Lung (tissue), 12 donors: ENCODE results near the gene ZCCHC17. TPM values are rescaled to one million over a fixed set of nuclear protein-coding genes. Genes with fewer than 3 reads are reported as not detected.

Experiments
- ATAC-seq: fragments of 200-7000 bp; cut with Tn5 transposase; one replicate; pipeline ENCODE4 v1.9.1; 2020; ENCODE audit warnings: moderate number of reproducible peaks; ENCODE audit not compliant: insufficient read depth, low FRiP score
- DNase-seq, 3 donors: peaks; one replicate each; pipeline ENCODE4 v3.0.0-alpha.2; 2013 to 2017
- H3K27ac ChIP-seq, 2 donors: one replicate each; pipeline ENCODE4 v1.5.1; 2013; ENCODE audit warnings: mild to moderate bottlenecking in 2 of 2, moderate library complexity in 2 of 2, control low read depth in 1 of 2, inconsistent platforms in 1 of 2, low read depth in 1 of 2, low read length in 1 of 2
- H3K27me3 ChIP-seq, 3 donors: one replicate each; pipeline ENCODE4 v1.5.1; 2013; ENCODE audit warnings: low read length in 2 of 3; ENCODE audit not compliant: control insufficient read depth in 3 of 3, insufficient read depth in 3 of 3
- H3K36me3 ChIP-seq, 4 donors: one replicate each; pipeline ENCODE4 v1.5.1; 2013; ENCODE audit warnings: low read length in 4 of 4, mild to moderate bottlenecking in 1 of 4, moderate library complexity in 1 of 4; ENCODE audit not compliant: control insufficient read depth in 4 of 4, insufficient read depth in 4 of 4
- H3K4me1 ChIP-seq, 5 donors: one replicate each; pipeline ENCODE4 v1.5.1; 2013; ENCODE audit warnings: low read length in 5 of 5, mild to moderate bottlenecking in 2 of 5, moderate library complexity in 1 of 5; ENCODE audit not compliant: control insufficient read depth in 5 of 5, insufficient read depth in 5 of 5
- H3K4me3 ChIP-seq: one replicate; pipeline ENCODE4 v1.5.1; 2013; ENCODE audit warnings: mild to moderate bottlenecking, control low read depth, moderate library complexity
- H3K9ac ChIP-seq, 2 donors: one replicate each; pipeline ENCODE4 v1.5.1; 2013; ENCODE audit warnings: low read length in 2 of 2, control low read depth in 1 of 2; ENCODE audit not compliant: insufficient read depth in 1 of 2
- H3K9me3 ChIP-seq, 4 donors: one replicate each; pipeline ENCODE4 v1.5.1; 2013; ENCODE audit warnings: low read length in 3 of 4, mild to moderate bottlenecking in 1 of 4, moderate library complexity in 1 of 4; ENCODE audit not compliant: control insufficient read depth in 4 of 4, insufficient read depth in 3 of 4
- CTCF ChIP-seq: IDR thresholded peaks from 2 replicates; pipeline ENCODE4 v1.5.1; 2012; ENCODE audit warnings: mild to moderate bottlenecking; ENCODE audit errors: control extremely low read depth, extremely low read depth
- WGBS, 2 donors: extraction: QIAGEN DNeasy Blood & Tissue Kit; methylation state at CpG; one replicate each; pipeline ENCODE4 v1.1.7; 2013; 5-methylcytosine and 5-hydroxymethylcytosine counted together
- polyA plus RNA-seq, 2 donors: library from polyadenylated mRNA; stranded (reverse); fragments of 200-250 nt; gene quantifications; one replicate each; pipeline ENCODE4 v1.2.1, GENCODE V29; 2013
- total RNA-seq, 2 donors: library from RNA; depleted of rRNA in 1 of 2; stranded (reverse); fragments of >200 nt in 1 of 2; gene quantifications; one replicate each; pipeline ENCODE4 v1.2.1, GENCODE V29; 2014 to 2021
- donor health status: control.
- donor health status: control.
- donor health status: Bipolar disorder and iron deficiency.
- donor health status: healthy.
- donor health status: DM: yes; HTN: yes; CAD: no.

The ZCCHC17 gene
- total and polyA plus RNA-seq, 4 donors = 17.0 to 27.7 (median 21.8) TPM

GRCh38 chr1:31263408-31263807 lies 33.4 kb upstream of the ZCCHC17 start:
- H3K36me3 ChIP-seq = peaks cover 19 to 46% (median 28%) of the 10 kb centered on the region in 4 donors
- WGBS, 2 donors = 98% methylated on average over 3 of the region's 3 CpGs
- no peak for ATAC-seq

GRCh38 chr1:31264790-31265386 lies 31.9 kb upstream of the ZCCHC17 start:
- H3K4me1 ChIP-seq = no peaks in the 10 kb centered on the region
- WGBS, 2 donors = 80 to 96% methylated on average over 1 of the region's 1 CpG
- TF ChIP-seq CTCF = no peak
- no peak overlapping the region for H3K9ac ChIP-seq
- no peak for DNase-seq
- no peak for ATAC-seq
- H3K27me3 ChIP-seq = no peaks in the 10 kb centered on the region
- H3K36me3 ChIP-seq = peaks cover 23 to 48% (median 31%) of the 10 kb centered on the region in 4 donors
- no peaks in the 10 kb centered on the region for H3K9me3 ChIP-seq
- no peak overlapping the region for H3K4me3 ChIP-seq
- no peak overlapping the region for H3K27ac ChIP-seq

More at GRCh38 chr1:31263408-31263807, 33.4 kb upstream of the ZCCHC17 start:
- H3K9me3 ChIP-seq = no peaks in the 10 kb centered on the region
- no peak overlapping the region for H3K9ac ChIP-seq
- H3K4me1 ChIP-seq = no peaks in the 10 kb centered on the region
- H3K4me3 ChIP-seq = no peak overlapping the region
- H3K27ac ChIP-seq = no peak overlapping the region
- no peak for TF ChIP-seq CTCF
- H3K27me3 ChIP-seq = no peaks in the 10 kb centered on the region
- DNase-seq = peak in 1 of 3 donors; percentile 2

DNA sequence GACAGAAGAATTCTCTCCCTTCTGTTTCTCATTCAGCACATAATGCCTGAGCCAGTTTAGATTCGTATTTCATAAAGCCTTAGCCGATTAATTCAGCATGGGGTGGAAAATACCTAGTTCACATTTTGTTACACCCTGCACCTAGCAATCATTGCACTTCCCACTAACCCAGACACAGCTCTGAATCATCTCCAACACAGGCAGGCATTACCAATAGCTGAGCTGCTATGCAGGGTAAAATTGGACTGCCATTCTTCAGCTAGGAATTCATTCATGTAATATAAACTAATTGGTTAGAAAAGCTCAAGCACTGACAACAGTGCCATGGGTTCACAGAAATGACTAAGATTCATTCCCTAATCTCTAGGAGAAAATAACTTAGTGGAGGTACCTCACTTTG lies 30.3 kb upstream of the ZCCHC17 start:
- Histone ChIP-seq H3K27me3 (no peaks in the 10 kb centered on the region), H3K4me3 (no peak overlapping the region), H3K27ac (no peak overlapping the region), H3K36me3 (peaks cover 28 to 42% (median 36%) of the 10 kb centered on the region in 4 donors), H3K4me1 (no peaks in the 10 kb centered on the region), H3K9me3 (no peaks in the 10 kb centered on the region), H3K9ac (no peak overlapping the region)
- no peak for ATAC-seq
- WGBS, 2 donors = 95 to 100% methylated on average over 2 of the region's 2 CpGs
- DNase-seq = no peak
- no peak for TF ChIP-seq CTCF

- Histone ChIP-seq H3K36me3 (peaks cover 22 to 37% (median 31%) of the 10 kb centered on the region in 4 donors), H3K4me3 (no peak overlapping the region), H3K9ac (no peak overlapping the region), H3K27ac (no peak overlapping the region), H3K4me1 (no peaks in the 10 kb centered on the region), H3K27me3 (no peaks in the 10 kb centered on the region), H3K9me3 (no peaks in the 10 kb centered on the region)
- ATAC-seq (no peak), DNase-seq (peak in 1 of 3 donors; percentile 31)
- 65 to 88% methylated on average over 3 of the region's 3 CpGs for WGBS, 2 donors
- no peak for TF ChIP-seq CTCF
Measured at GRCh38 chr1:31272369-31272768, 24.5 kb upstream of the ZCCHC17 start.
